Medulla oblongata (tissue), 1 donor: ENCODE measurements around the gene KMT2B.
"Not testable (repeated sequence)": the region's sequence is repeated elsewhere in the genome, so short reads cannot be mapped to it uniquely, and the experiment has no call there.

Experiments used
- DNase-seq: peaks from one replicate; pipeline ENCODE4 v3.0.0-alpha.2; 2015; ENCODE audit errors: extremely low spot score

The KMT2B gene

GRCh38 chr19:35712567-35713505, 5.0 kb upstream of the KMT2B start:
- DNase-seq = no peak

DNA sequence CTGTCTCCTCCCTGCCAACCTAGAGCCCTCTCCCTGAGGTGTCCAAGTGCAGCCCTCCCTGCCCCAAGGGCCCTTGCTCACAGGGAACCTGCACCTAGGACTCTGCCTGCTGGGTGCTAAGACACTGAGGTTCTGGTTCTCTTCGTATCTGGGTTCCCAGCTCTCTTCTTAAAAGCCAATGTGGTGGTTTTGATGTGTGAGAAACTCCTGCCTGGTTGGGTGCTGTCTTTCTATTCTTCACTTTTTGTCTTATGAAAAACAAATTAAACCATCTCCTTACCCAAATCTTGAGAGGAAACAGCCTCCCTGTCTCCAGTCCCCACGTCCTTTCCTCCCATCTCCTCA, 4.3 kb upstream of the KMT2B start:
- no peak for DNase-seq

DNA sequence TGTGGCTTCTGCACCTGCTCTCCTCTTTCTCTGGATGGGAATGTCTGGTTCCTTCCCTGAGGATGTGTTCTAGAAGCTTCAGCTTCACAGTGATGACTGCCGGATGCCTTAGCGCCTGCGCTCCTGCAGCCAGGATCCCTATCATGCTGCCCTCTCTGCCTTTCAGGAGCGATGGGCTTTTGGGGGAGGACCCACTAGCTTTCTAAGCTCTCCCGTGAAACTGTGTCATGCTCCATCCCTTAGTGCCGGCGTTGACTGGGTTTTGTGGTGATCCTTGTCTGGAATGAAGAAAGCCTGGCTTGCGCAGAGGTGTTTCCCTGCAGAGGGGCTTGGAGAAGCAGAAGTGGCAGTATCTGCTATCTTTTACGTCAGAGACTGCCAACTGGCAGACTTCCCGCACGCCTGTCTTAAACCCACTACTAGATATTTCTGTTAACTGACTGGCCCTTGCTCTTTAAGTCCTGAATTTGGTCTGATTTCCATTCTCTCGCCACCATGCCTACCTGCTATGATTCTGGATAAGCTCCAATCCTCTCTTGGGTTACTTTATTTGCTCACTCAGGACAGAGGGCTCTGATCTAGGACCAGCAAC, 3.8 kb upstream of the KMT2B start:
- no peak for DNase-seq

DNA sequence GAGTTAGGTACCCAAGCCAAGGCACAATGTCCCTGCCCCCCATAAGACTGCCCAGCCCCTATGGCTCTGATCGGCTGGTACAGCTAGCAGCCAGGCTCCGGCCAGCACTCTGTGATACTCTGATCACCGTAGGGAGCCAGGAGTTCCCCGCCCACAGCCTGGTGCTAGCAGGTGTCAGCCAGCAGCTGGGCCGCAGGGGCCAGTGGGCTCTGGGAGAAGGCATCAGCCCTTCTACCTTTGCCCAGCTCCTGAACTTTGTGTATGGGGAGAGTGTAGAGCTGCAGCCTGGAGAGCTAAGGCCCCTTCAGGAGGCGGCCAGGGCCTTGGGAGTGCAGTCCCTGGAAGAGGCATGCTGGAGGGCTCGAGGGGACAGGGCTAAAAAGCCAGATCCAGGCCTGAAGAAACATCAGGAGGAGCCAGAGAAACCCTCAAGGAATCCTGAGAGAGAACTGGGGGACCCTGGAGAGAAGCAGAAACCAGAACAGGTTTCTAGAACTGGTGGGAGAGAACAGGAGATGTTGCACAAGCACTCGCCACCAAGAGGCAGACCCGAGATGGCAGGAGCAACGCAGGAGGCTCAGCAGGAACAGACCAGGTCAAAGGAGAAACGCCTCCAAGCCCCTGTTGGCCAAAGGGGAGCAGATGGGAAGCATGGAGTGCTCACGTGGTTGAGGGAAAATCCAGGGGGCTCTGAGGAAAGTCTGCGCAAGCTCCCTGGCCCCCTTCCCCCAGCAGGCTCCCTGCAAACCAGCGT, 3.0 kb upstream of the KMT2B start:
- DNase-seq = no peak

- DNase-seq = no peak
Observed at GRCh38 chr19:35715355-35715809, 2.4 kb upstream of the KMT2B start.

DNA sequence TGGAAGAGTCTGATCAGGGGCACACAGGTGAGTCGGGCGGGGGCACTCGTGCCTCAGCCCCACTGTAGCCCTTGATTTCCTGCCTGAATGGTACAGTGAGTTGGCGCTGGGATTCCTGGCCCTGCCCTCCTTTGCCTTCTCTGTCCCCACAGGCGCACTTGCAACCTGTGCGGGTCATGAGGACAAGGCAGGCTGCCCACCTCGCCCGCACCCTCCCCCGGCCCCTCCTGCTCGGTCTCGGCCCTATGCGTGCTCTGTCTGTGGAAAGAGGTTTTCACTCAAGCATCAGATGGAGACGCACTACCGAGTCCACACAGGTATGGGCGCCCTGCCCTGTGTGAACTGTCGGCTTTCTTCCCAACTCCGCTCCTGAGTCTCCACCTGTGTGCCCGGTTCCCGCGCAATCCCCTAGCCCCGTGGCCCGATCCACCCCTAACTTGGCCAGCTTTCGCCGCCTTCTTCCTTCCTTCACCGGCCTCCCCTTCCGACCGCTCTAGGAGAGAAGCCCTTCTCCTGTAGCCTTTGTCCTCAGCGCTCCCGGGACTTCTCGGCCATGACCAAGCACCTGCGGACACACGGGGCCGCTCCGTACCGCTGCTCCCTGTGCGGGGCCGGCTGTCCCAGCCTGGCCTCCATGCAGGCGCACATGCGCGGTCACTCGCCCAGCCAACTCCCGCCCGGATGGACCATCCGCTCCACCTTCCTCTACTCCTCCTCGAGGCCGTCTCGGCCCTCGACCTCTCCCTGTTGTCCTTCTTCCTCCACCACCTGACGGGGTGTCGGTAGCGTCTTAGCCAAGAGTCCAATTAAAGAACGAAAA, 1.6 kb upstream of the KMT2B start:
- no peak for DNase-seq

DNA sequence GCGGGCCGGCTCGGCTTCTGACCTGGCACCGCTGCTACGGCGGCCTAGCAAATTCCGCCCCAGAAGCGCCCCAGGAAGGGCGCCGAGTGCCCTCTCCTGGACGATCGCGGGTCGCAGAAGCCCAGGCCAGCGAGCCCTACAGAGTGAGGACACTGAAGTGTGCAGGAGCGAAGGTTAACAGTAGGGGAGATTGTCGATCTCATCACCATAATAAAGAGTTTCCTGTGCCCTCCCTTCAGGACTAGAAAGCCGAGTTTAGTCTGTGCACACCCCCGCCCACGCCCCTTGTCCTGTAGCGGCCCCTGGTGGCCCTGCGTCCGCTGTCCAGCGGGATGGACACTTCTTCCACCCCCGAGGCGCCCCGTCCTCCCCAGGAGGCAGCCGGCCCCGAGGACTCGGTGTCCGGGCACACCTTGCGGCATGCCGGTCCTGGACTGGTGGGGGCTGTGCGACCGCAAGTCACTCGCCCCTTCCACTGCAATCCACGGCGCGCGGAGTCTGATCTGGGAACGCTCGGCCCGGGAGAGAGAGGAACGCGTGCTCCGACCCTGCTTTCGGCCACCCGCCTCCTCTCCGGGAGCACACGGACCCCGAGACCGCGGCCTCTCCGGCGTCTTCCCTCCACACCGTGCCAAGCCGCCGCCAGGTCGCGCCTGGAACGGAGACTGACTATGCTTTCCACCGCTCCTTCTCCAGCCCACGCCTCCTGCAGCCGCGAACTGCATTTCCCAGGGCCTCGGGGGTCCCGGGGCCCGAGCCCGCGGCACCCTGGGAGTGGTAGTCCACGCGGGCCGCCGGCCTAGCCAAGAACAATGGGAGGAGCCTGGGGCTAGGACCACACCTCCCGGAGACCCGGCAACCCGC, 770 bp upstream of the KMT2B start:
- peak; percentile 97 for DNase-seq

DNA sequence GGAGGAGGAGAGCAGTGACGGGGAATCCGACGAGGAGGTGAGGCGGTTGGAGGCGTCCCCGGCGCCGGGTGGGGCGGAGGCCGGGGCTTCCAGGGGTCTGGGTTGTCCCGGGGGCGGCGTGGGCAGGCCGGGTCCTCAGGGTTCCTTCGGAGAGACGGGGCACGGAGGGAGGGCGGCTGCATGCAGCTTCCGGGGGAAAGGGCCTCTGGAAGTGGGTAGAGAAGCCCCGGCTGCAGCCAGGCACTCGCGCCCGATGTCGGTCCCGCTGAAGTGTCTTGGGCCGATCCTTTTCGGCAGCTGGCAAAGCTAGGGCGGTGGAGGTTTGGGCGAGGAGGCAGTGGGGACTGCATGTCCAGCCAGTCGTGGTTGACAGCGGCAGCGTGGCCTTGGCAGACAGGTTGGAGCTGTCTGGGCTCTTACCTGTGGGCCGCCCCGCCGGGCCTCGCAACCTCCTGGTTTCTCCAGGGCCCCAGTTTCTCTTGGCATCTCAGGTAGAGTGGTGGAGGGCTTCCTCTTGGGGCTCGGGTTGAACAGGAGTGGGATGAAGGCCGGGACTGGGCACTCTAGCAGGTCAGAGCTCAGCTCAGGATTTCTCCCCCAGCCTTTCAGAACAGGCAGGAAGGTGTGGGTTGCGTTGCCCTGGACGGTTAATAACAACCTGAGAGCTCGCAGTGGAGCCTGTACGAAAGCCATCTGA, 690 bp downstream of the KMT2B start:
- no peak for DNase-seq

- no peak for DNase-seq
Observed at GRCh38 chr19:35719402-35720162, 1.8 kb downstream of the KMT2B start.

GRCh38 chr19:35720163-35720524, 2.3 kb downstream of the KMT2B start:
- no peak for DNase-seq

GRCh38 chr19:35720648-35721047, 2.8 kb downstream of the KMT2B start:
- DNase-seq = no peak

GRCh38 chr19:35721374-35721773, 3.6 kb downstream of the KMT2B start:
- DNase-seq = no peak

- DNase-seq = no peak
Observed at GRCh38 chr19:35722461-35722860, 4.7 kb downstream of the KMT2B start.

DNA sequence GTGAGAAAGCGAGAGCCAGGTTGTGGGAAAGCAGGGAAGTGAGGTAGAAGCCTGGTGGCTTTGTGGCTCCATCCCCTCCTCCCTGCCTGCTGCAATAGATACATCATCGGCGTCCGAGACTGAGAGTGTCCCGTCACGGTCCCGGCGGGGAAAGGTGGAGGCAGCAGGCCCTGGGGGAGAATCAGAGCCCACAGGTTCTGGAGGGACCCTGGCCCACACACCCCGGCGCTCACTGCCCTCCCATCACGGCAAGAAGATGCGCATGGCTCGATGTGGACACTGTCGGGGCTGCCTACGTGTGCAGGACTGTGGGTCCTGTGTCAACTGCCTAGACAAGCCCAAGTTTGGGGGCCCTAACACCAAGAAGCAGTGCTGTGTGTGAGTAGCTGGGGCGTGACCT, 5.1 kb downstream of the KMT2B start:
- DNase-seq = no peak

GRCh38 chr19:35723671-35724070, 5.9 kb downstream of the KMT2B start:
- DNase-seq = no peak

- DNase-seq = not testable (repeated sequence)
Observed at GRCh38 chr19:35724132-35724531, 6.3 kb downstream of the KMT2B start.

- DNase-seq = no peak
Observed at GRCh38 chr19:35724560-35724959, 6.8 kb downstream of the KMT2B start.

DNA sequence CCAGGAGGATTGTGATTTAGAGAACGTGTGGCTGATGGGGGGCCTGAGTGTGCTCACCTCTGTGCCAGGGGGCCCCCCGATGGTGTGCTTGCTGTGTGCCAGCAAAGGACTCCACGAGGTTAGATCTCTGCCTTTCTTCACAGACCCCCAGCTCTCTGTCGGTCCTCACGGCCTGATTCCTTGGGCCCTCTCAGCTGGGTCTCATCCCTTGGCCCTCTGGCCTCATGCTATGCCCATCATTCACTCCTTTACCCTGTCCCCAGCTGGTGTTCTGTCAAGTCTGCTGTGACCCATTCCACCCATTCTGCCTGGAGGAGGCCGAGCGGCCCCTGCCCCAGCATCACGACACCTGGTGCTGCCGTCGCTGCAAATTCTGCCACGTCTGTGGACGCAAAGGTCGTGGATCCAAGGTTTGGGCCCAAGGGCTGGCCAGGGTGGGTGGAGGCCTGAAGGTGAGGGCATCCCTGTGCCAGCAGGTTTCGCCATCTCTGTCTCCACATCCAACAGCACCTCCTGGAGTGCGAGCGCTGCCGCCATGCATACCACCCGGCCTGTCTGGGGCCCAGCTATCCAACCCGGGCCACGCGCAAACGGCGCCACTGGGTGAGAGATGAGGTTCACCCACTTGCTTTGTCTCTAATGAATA, 7.5 kb downstream of the KMT2B start:
- DNase-seq = no peak
